ENCODE measurements around the gene ANKRD53. TPM values are rescaled to one million over a fixed set of nuclear protein-coding genes. Genes with fewer than 3 reads are reported as not detected.

ANKRD53 gene
- total and polyA plus RNA-seq, 2 donors (not counting 3 experiments of a cell fraction or from before 2014, with no cell fraction given): 1.3 to 1.4 TPM

GRCh38 chr2:70932631-70933230 lies 45.7 kb upstream of the ANKRD53 start:
- no peaks in the 10 kb centered on the region for H3K9me1 ChIP-seq (replicated peaks; ENCODE audit: control insufficient read depth, extremely low read depth, insufficient read depth, low read length)
- peaks cover 0 to 8% of the 10 kb centered on the region in 2 experiments for H3K27me3 ChIP-seq (ENCODE audit: control insufficient read depth in 2 of 2, insufficient read depth in 2 of 2, low read length in 2 of 2)
- H3K4me1 ChIP-seq (ENCODE audit: control insufficient read depth, extremely low read depth, insufficient read depth, low read length): no peaks in the 10 kb centered on the region
- CTCF ChIA-PET: interaction anchor here (0.9 kb wide), 1 partner anchor 8 kb away, joined by 3 read pairs; no protein-coding TSS in a partner anchor
- TF ChIP-seq MAX (IDR thresholded peaks at IDR 0.05; ENCODE audit: insufficient read depth, insufficient read length): no peak
- no peak for TF ChIP-seq GATA2 (IDR thresholded peaks at IDR 0.05; ENCODE audit: insufficient read depth, insufficient read length, low read depth, low read length)
- no peak for TF ChIP-seq EZH2 (IDR thresholded peaks at IDR 0.05; ENCODE audit: borderline replicate concordance, low read depth, low read length, severe bottlenecking)
- no peak for TF ChIP-seq JUN (IDR thresholded peaks at IDR 0.05; ENCODE audit: borderline replicate concordance, insufficient read depth, insufficient read length, low read depth)
- no peak for TF ChIP-seq FOS (IDR thresholded peaks at IDR 0.05; ENCODE audit: borderline replicate concordance, insufficient read depth, low read length)
- TF ChIP-seq MYC (IDR thresholded peaks at IDR 0.05; ENCODE audit: low read depth, low read length): no peak
- TF ChIP-seq POLR2A (IDR thresholded peaks at IDR 0.05; ENCODE audit: low read depth, low read length): no peak
- no peak for TF ChIP-seq CTCF (IDR thresholded peaks at IDR 0.05; ENCODE audit: extremely low read depth in 1 of 2, insufficient read depth in 1 of 2, low read depth in 1 of 2, low read length in 2 of 2)
- TF ChIP-seq POLR2AphosphoS5 (IDR thresholded peaks at IDR 0.05; ENCODE audit: insufficient read depth, low read depth, low read length): no peak
- H3K9ac ChIP-seq (replicated peaks; ENCODE audit: extremely low read depth, insufficient read depth, low read length): no peak overlapping the region
- H3K79me2 ChIP-seq (ENCODE audit: control insufficient read depth, insufficient read depth, low read length): no peaks in the 10 kb centered on the region
- FAIRE-seq (no peak), DNase-seq (ENCODE audit: low read depth, low spot score) (no peak)
- no peak overlapping the region for H3K4me2 ChIP-seq (ENCODE audit: insufficient read depth, low read length)
- H2AFZ ChIP-seq (ENCODE audit: low read depth, low read length): no peak overlapping the region
- dilution Hi-C loops (cut with MboI; ENCODE audit: extremely low pct_ligation_motif_present, low sequenced_read_pairs) (no loop called here), intact Hi-C loops (cut with micrococcal nuclease) (no loop called here)
- no peaks in the 10 kb centered on the region for H3K9me3 ChIP-seq (replicated peaks; ENCODE audit: control insufficient read depth, insufficient read depth, low read length)
- no peak overlapping the region for H3K4me3 ChIP-seq (replicated peaks in 1 of 3; ENCODE audit: insufficient read depth in 1 of 3, low read depth in 1 of 3, low read length in 3 of 3)
- no TSS peak for BruUV-seq (replicated peaks)
- H3K27ac ChIP-seq (ENCODE audit: insufficient read depth, low read depth, low read length): no peak overlapping the region
- POLR2A ChIA-PET: no interaction called here
- H4K20me1 ChIP-seq (replicated peaks; ENCODE audit: control insufficient read depth, extremely low read depth, insufficient read depth, low read length): no peaks in the 10 kb centered on the region
- H3K36me3 ChIP-seq (ENCODE audit: control insufficient read depth in 2 of 2, extremely low read depth in 1 of 2, insufficient read depth in 2 of 2, low read length in 2 of 2): no peaks in the 10 kb centered on the region

Measured in endothelial cell of umbilical vein (primary cell).